IPS-NIHi7 (cell line): ENCODE measurements around the gene ITGB2.

ENCODE experiments used
- DNase-seq: peaks from one replicate; pipeline ENCODE4 v3.0.0; 2012; ENCODE audit warnings: mixed read lengths; ENCODE audit errors: extremely low spot score

ITGB2 gene

DNA sequence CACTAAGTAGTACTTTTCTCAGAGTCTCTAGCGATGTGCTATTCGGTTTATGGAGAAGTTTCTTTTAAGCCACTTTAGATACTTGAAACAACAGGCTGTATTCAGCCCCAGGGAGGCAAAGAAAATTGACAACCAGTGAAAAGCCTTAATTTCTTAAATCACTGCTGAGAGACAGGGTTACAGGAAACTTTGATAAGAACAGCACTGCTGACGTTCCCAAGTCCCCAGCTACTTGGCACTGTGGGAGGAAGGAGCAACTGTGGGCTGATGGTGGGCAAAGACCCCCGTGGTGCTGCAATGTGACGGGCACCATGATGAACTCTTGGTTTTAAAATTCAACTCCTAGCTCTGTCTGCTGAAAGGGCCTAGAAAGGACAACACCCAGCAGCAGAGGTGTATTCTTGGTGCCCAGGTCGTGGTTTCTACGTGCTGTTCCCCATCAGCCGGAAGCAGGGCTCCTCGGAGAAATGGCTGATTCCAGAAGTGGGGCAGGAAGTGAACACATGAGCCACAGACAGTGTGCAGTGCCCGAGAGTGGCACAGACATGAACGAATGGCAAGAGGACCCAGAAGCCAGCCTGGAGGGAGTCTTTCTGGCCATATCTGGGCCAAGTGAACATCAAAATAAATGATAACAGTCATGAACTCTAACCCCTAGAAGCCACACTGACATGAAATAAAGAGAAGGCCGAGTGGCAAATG, 52.5 kb downstream of the ITGB2 start:
- no peak for DNase-seq

DNA sequence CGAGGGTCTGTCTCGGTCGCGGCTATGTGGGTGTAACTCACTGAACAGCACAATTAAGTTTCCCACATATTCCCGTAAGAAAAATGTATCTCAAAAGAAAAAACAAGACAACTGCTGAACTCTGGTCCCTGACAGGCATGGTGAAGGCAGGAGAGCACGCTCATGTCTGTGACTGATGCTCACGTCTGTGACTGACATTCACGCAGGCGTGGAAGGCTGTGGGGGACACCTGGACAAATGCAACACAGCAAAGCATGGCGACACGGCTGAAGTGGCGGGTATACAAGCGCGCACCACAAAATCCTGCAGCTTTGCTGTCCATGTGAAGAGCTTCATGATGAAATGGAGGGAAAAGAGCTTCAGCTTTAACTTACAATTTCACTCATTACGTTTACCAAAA, 53.2 kb downstream of the ITGB2 start:
- DNase-seq, result no peak

DNA sequence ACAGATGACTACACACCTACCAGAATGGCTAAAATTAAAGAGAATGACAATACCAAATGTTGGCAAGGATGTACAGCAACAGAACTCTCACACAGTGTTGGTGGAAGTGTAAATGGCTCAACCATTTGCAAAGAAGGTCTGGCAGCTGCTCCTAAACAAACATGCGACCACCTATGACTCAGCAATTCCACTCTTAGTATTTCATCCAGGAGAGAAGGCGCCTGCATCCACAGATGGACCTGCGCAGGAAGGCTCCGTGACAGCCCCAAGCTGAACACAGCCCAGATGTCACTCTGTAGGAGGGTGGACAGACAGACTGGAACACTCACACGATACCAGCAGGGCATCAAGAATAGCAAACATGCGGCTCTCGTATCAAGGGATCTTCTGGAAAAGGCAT, 53.9 kb downstream of the ITGB2 start:
- DNase-seq, result no peak

DNA sequence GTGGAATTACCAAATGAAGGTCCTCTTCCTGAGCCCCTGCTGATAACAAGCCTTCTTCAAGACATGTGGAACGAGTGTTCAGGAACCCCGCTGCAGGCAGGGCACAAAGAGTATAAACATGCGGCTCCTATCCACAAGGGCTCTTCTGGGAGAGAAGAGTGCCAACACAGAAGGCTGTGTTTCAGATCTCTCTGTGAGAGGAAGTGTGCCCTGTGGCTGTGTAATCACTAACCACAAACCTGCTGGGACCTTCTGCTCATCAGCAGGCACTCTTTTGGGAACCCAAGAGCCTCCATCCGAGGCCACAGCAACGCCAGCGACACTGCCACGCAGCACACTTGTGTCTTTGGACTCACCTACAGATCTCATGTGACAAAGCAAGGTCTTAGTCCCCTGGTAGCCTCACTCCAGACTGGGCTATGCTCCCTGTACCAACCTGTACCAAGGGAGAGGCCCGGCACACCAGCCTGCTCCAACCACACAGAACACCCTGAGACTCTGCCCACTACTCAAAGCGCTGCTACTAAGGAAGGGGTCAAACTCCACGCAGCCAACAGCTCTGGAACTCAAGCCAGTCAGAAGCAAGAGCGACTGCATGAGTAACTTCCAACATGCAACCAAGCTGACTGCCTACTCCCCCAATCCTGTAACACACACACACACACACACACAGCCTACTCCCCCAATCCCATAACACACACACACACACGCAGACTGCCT, 55.0 kb downstream of the ITGB2 start:
- no peak for DNase-seq

DNA sequence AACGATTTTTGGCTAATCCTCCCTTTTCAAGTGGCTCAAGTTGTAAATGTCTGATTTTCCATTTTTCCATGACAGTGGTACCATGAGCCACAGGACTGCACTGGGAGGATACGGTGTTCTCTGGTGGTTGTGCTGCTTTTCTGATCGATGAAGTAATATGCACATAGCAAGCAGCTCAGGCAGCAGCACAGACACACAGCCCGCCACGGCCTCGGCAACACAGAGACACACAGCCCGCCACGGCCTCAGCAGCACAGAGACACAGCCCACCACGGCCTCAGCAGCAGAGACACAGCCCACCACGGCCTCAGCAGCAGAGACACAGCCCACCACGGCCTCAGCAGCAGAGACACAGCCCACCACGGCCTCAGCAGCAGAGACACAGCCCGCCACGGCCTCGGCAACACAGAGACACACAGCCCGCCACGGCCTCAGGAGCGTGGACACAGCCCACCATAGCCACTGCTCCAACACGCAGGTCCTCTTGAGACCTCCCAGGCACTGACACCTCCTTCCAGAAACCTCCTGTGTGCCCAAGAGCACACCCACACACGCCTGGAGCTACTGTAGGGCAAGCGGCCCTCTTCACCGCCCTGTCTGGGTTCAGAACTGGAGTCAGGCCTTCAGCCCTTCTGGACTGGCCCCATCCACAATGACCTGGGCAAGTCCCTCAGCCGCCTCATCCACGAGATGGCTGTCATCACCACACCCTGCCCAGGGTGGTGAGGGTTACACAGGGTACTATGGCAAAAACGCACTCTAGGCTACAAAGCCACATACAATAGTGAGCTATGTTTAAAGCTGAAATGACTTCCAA, 57.6 kb downstream of the ITGB2 start:
- no peak for DNase-seq

DNA sequence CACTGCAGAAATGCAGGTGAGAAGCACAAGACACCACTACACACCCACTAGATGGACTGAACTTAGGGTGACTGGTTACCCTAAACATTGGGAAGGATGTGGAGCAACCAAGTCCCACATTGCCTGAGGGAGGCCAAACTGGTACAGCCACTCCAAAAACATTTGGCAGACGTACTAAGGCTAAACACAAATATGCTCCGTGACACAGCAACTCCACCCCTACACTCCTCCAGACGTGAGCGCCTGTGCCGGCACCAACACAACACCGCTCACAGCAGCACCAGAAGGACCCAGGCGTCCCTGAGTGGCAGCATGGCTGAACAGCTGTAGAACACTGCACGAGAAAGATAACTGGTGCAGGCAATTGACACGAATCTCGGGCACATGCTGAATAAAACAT, 61.9 kb downstream of the ITGB2 start:
- DNase-seq, result no peak

DNA sequence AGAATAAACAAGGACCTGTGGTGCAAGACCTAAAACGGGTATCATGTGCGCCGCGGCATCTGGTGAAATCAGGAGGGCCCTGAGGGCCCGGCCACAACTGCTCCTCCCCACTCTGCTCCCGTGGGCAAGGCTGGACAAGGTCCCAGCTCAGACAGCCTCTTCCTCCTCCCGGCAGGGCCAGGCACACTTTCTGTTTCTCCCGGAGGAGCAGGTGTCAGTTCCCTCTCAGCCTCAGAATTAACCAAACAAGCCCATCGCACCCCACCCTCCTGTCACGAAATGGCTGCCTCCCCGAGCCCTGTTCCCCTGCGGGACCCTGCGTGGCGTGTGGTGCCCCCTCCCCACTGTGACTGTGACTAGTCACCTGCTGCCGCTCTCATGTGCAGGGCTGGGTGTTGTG, 62.4 kb downstream of the ITGB2 start:
- DNase-seq, result no peak

DNA sequence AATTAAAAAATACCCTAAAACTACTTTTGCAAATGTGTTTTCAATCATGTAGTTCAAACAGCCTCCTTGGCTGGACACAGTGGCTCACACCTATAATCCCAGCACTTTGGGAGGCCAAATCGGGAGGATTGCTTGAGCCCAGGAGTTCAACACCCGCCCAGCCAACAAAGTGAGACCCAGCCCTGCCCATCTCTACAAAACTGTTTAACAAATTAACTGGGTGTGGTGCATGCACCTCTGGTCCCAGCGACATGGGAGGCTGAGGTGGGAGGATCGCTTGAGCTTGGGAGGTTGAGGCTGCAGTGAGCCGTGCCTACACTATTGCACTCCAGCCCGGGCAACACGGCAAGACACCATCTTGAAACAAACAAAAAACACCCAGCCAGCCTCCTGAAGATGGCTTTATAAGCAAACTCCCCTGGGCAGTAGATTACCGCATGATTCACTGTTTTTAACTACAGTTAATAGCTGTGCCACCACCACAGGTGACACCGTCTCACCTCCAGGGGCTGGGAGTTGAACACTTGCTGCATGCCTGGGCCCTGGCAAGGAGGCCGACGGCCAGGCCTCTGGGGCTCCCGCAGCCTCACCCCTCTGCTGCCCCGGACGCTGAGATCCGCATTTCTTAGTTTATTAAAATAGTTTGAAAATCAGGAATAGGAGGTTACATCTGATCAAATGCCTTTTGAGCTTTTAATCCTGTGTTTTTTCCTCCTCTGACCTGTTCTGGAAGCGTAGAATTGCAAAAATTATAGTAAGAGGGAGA, 63.4 kb downstream of the ITGB2 start:
- DNase-seq, result no peak

DNA sequence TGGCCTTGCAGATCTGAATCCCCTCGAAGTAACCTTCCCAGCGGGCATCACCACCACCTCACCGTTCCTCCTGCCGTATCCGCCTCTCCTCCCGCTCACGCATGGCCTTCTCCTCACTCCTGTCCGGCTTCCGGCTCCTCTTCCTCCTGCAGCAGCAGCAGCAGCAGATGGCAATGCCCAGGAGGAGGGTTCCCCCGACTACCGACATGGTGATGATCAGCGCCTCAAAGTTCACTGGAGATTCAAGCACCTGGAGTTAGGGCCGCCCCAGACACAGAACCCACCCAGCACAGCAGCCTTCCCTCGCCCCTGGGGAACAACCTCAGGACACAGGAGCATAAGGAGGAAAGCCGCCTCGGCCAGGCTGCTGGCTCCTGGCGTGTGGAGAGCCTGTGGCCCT, 64.6 kb downstream of the ITGB2 start:
- no peak for DNase-seq

DNA sequence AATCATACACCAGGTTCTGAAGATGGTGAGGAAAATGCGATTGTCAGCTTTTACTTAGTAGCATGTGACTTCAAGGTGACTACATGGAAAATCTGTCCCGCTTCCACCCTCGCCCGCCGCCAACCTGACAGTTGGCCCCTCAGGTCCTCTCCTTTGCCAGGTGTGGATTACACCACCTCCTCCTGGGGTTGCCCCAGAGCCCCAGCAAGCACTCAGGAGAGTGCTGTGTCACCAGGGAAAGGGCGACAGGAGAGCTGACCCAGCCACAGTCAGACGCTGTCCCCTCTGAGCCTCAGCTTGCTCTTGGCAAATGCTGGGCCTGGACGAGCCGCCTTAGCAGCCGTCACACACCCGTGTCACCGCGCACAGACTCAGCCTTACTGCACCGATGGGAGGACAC, 65.1 kb downstream of the ITGB2 start:
- DNase-seq, result no peak

DNA sequence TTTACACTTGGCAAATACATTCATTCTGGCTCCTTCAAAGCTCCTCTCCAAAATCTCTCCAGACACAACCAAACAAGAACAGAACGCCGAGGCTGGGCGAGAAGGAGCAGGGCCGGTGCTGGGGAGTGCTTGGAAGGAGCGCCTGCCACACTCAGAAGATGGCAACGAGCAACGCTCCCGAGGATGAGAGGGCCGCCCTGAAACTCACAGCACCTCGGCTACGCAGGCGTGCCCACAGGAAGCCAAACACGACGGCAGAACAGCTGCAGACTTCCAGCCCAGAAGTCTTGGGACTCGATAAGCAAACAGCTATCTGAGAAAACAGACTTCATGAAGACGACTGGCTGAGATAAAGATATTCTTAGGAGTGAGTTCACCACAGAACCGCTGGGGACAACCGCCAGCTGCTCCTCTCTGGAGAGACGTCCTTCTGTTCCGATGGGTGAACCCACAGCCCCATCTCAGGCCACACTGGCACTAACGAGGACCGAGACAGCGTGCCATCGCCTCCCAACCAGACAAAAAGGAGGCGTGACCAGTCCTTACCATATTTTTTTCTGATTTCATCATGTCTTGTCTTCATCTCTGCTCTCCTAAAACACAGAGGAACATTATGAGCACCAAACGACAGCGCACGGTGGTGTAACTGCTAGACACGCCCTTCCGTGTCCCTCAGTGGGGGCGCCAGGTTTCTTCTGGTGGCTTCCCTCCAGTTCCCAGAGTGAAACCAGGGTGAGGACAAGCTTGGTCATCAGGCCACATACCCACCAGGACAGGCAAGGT, 65.8 kb downstream of the ITGB2 start:
- DNase-seq, result no peak

DNA sequence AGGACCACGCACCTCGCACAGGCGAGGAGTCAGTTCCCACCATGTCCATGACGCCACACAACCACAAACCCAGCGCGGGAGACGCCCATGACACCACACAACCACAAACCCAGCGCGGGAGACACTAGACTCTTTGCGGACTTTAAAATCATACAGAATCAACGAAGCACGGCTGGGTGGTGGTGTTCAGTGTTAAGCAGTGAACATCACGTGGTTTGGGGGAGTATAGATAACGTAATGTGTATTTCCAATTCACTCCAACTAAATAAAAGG, 66.4 kb downstream of the ITGB2 start:
- no peak for DNase-seq

DNA sequence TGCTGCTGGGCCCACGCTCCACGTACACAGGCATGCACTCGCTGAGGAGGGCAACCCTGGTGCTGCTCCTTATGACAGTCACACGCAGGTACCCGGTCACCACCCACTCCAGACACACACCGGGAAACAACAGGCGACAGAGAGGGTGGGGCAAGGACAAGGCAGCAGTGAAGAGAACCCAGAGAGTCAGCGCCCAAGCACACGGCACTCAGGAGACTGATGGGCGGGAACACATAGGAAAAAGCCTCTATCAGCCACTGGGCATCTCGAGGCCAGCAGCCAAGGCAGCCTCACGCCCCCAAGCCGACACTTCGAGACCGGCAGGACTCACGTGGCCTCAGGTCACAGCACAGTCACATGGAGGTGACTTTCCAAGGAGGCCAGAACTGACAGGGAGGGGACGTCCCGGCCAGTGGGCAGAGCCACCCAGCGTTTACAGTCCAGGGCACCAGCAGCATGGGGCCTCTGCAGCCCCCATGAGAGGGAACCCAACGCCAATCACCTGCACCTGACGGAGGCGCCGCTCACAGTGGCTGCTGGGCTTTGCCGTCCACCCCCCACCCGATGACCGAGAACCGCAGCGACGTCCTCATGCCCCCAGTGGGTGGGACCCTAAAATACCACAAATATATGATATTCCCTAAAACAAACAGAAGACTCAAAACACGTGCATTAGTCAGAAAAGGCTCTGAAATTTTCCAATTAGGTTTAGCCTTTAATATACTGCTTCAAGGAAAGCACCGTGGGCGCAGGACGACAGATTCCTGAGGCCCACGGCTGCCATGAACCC, 66.9 kb downstream of the ITGB2 start:
- no peak for DNase-seq

DNA sequence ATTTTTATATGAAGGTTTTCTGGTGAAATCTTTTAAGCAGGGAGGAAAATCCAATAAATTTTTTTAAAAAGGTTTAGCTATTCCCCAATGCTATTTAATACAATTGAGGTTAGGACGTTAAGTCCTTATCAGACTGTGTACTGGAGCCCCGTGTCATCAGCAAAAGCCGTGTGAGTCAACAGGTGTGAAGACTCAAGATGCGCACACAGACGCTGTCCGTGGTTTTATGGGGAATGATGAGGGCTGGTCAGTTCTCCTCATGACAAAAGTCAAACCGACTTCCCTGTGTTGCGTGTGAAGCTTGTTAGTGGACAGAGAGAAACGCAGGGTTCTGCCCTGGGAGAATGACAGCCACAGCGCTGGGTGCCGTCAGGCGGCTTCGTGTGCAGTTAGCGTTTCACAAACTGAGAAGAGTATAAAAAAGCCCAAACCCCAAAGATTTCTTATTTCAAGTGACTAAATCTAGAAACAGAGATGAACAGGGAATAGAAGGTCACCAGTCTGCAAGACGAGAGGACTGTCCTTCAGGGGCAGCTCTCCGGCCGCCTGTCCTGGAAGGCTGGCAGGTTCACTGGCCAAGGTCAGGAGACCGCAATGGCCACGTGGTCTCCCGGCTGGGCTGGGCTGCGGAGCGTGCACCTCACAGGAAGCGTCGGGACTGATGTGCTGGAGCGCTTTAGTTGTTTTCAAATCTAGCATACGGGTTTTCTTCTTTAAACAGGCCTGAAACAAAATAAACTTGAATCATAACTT, 69.6 kb downstream of the ITGB2 start:
- DNase-seq, result no peak

DNA sequence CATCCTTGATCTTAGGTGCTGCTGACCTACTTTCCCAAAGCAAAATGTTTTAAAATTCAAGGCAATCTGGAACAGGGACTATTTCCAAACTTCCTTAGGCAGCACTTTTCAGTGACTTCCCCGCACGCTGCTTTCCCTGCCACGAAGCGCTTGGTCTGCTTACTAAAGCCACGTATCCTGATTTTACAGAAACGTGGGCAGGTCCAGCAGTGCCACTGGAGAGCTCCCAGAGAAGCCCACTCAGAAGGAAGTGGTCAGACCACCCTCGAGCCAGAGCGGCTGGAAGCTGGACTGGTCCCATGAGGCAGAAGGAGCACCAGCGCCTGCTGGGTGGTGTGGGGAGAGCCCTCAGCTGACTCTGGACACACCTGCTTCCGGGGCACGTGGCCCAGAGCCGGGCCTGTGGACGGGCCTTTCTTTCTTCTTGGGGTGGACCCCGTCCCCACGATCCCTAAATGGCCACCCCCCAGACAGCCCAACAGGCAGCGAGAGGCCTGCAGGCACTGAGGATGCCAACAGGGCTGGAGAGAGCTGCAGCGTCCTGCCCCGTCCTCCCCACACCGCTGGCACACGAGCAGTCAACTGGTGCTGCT, 70.4 kb downstream of the ITGB2 start:
- no peak for DNase-seq

DNA sequence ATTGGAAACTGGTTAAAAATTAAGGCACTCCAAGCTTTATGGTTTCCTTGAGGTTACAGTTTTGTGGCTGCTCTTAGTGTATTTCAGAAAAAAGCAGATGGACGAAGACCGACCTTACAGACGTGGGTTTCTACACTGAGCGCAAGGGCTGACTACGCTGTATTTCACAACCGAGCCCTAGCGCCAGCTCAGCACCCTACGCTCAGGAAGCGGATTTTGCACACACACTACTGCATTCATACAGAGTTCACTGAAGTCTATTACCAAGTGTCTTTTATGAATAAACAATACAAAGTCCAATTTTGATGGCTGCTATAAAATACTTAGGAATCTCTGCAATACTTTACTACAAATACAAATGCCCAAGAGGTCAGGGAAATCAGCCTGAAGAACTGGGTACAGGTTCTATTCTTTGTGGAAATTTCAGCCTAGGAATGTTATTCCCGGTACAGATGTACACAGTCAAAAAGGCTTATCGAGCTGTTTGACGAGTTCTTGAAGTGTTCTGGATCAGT, 71.0 kb downstream of the ITGB2 start:
- DNase-seq, result no peak

DNA sequence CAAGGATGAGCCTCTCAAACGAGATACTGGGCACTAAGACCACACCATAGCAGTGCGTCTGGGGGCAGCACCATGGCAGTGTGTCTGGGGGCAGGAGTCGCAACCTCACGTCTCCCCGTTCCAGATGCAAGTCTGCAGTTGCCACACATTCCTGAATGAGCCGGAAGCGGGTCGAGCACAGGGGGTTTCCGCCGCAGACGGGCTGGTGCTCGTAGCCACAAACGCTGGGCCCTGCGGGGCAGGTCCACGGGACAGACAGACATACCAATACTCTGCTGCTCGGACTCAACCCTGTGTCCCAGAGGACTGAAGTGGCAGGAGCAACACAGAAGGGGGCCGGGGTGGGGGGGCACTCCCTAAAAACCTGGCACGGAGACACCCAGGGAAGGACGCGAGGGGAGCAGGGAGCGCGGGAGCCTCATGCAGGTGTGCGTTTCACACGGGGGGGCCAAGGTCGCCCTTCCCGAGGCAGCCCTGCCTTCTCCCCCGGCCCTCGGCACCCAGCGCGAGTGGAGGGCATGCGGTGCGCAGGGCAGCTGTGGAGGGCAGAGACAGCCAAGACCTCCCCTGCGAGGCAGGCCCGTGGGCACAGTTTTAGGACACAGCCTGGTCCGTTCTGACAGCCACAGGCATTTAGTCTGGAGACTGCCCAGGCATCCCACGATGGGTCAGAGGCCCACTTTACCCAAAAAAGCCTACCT, 71.7 kb downstream of the ITGB2 start:
- DNase-seq, result no peak

DNA sequence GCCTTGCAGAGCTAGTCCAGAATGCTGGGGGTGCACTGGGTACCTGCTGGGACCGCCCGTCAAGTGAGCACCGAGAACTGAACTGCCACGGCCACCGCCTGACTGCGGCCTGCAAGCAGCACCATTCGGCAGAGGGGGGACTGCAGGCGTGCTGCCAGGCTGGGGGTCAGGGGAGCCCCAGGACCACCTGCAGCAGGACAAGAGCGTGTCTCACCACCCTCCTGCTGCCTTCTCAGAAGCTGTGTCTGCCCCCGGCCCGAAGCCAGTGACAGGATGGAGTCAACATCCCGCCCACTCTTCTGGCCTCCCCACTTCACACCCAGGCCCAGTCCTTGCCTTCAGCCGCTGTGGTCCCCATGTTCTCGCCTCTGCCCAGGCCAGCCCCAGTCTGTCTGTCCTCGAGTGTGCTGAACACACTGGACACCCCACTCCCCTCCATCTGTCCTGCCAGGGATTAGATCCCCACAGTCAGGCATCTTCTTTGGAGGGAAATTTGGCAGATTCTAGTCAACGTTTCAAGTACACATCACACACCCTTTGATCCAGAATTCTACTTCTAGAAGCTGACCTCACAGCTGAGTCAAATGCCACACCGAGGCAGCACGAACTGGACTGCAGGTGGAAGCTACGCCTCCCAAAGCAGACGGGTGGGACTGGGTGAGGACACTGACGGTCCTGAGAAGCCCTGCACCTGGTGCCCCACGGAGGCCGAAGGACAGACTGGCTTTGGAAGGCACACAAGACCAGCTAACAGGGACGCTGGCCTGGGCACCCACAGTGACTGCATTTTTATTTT, 73.2 kb downstream of the ITGB2 start:
- no peak for DNase-seq
